ENCODE data around the gene PSTPIP2.
"Not testable (repeated sequence)": the region's sequence is repeated elsewhere in the genome, so short reads cannot be mapped to it uniquely, and the experiment has no call there.

Gene PSTPIP2

GRCh38 chr18:45997700-45998151 is 74.3 kb downstream of the PSTPIP2 start:
- Histone ChIP-seq H3K27me3 (ENCODE audit: control insufficient read depth in 2 of 2, insufficient read depth in 2 of 2, low read length in 2 of 2) (no peaks in the 10 kb centered on the region), H3K9ac (ENCODE audit: low read depth in 1 of 2, low read length in 2 of 2) (no peak overlapping the region), H3K4me3 (ENCODE audit: low read length in 2 of 2) (no peak overlapping the region), H3K9me3 (ENCODE audit: control insufficient read depth in 2 of 2, low read length in 2 of 2) (no peaks in the 10 kb centered on the region), H3K36me3 (ENCODE audit: control insufficient read depth in 2 of 2, insufficient read depth in 2 of 2, low read length in 2 of 2) (no peaks in the 10 kb centered on the region), H3K4me1 (ENCODE audit: control insufficient read depth in 2 of 2, insufficient read depth in 2 of 2, low read length in 2 of 2) (no peaks in the 10 kb centered on the region), H3K27ac (ENCODE audit: low read depth in 2 of 2, low read length in 2 of 2) (no peak overlapping the region)

- Histone ChIP-seq H3K36me3 (ENCODE audit: control insufficient read depth in 2 of 2, insufficient read depth in 2 of 2, low read length in 2 of 2) (no peaks in the 10 kb centered on the region), H3K9ac (ENCODE audit: low read depth in 1 of 2, low read length in 2 of 2) (no peak overlapping the region), H3K27me3 (ENCODE audit: control insufficient read depth in 2 of 2, insufficient read depth in 2 of 2, low read length in 2 of 2) (no peaks in the 10 kb centered on the region), H3K4me3 (ENCODE audit: low read length in 2 of 2) (no peak overlapping the region), H3K4me1 (ENCODE audit: control insufficient read depth in 2 of 2, insufficient read depth in 2 of 2, low read length in 2 of 2) (no peaks in the 10 kb centered on the region), H3K27ac (ENCODE audit: low read depth in 2 of 2, low read length in 2 of 2) (no peak overlapping the region), H3K9me3 (ENCODE audit: control insufficient read depth in 2 of 2, low read length in 2 of 2) (no peaks in the 10 kb centered on the region)
These were observed 76.6 kb downstream of the PSTPIP2 start for GRCh38 chr18:45995461-45995860.

GRCh38 chr18:45993438-45993837 is 78.6 kb downstream of the PSTPIP2 start:
- H3K4me3 ChIP-seq (ENCODE audit: low read length in 2 of 2), result no peak overlapping the region
- no peaks in the 10 kb centered on the region for H3K4me1 ChIP-seq (ENCODE audit: control insufficient read depth in 2 of 2, insufficient read depth in 2 of 2, low read length in 2 of 2)
- H3K36me3 ChIP-seq (ENCODE audit: control insufficient read depth in 2 of 2, insufficient read depth in 2 of 2, low read length in 2 of 2), result no peaks in the 10 kb centered on the region
- H3K27me3 ChIP-seq (ENCODE audit: control insufficient read depth in 2 of 2, insufficient read depth in 2 of 2, low read length in 2 of 2), result no peaks in the 10 kb centered on the region
- H3K27ac ChIP-seq (ENCODE audit: low read depth in 2 of 2, low read length in 2 of 2), result no peak overlapping the region
- no peaks in the 10 kb centered on the region for H3K9me3 ChIP-seq (ENCODE audit: control insufficient read depth in 2 of 2, low read length in 2 of 2)
- no peak overlapping the region for H3K9ac ChIP-seq (ENCODE audit: low read depth in 1 of 2, low read length in 2 of 2)

- not testable (repeated sequence) for H3K9ac ChIP-seq (ENCODE audit: low read depth in 1 of 2, low read length in 2 of 2); H3K4me3 ChIP-seq (ENCODE audit: low read length in 2 of 2); H3K9me3 ChIP-seq (ENCODE audit: control insufficient read depth in 2 of 2, low read length in 2 of 2); H3K36me3 ChIP-seq (ENCODE audit: control insufficient read depth in 2 of 2, insufficient read depth in 2 of 2, low read length in 2 of 2); H3K27ac ChIP-seq (ENCODE audit: low read depth in 2 of 2, low read length in 2 of 2); H3K27me3 ChIP-seq (ENCODE audit: control insufficient read depth in 2 of 2, insufficient read depth in 2 of 2, low read length in 2 of 2); H3K4me1 ChIP-seq (ENCODE audit: control insufficient read depth in 2 of 2, insufficient read depth in 2 of 2, low read length in 2 of 2)
These were observed 79.5 kb downstream of the PSTPIP2 start for GRCh38 chr18:45992527-45992926.

- Histone ChIP-seq H3K36me3 (ENCODE audit: control insufficient read depth in 2 of 2, insufficient read depth in 2 of 2, low read length in 2 of 2) (no peaks in the 10 kb centered on the region), H3K27ac (ENCODE audit: low read depth in 2 of 2, low read length in 2 of 2) (no peak overlapping the region), H3K27me3 (ENCODE audit: control insufficient read depth in 2 of 2, insufficient read depth in 2 of 2, low read length in 2 of 2) (no peaks in the 10 kb centered on the region), H3K4me3 (ENCODE audit: low read length in 2 of 2) (no peak overlapping the region), H3K4me1 (ENCODE audit: control insufficient read depth in 2 of 2, insufficient read depth in 2 of 2, low read length in 2 of 2) (no peaks in the 10 kb centered on the region), H3K9me3 (ENCODE audit: control insufficient read depth in 2 of 2, low read length in 2 of 2) (no peaks in the 10 kb centered on the region), H3K9ac (ENCODE audit: low read depth in 1 of 2, low read length in 2 of 2) (no peak overlapping the region)
These were observed 80.3 kb downstream of the PSTPIP2 start for GRCh38 chr18:45991788-45992187.

- Histone ChIP-seq H3K27ac (ENCODE audit: low read depth in 2 of 2, low read length in 2 of 2) (no peak overlapping the region), H3K27me3 (ENCODE audit: control insufficient read depth in 2 of 2, insufficient read depth in 2 of 2, low read length in 2 of 2) (no peaks in the 10 kb centered on the region), H3K4me3 (ENCODE audit: low read length in 2 of 2) (no peak overlapping the region), H3K36me3 (ENCODE audit: control insufficient read depth in 2 of 2, insufficient read depth in 2 of 2, low read length in 2 of 2) (no peaks in the 10 kb centered on the region), H3K9ac (ENCODE audit: low read depth in 1 of 2, low read length in 2 of 2) (no peak overlapping the region), H3K9me3 (ENCODE audit: control insufficient read depth in 2 of 2, low read length in 2 of 2) (no peaks in the 10 kb centered on the region), H3K4me1 (ENCODE audit: control insufficient read depth in 2 of 2, insufficient read depth in 2 of 2, low read length in 2 of 2) (peaks cover 0 to 4% of the 10 kb centered on the region in 2 donors)
These were observed 87.4 kb downstream of the PSTPIP2 start for GRCh38 chr18:45984546-45985235.

- Histone ChIP-seq H3K27me3 (ENCODE audit: control insufficient read depth in 2 of 2, insufficient read depth in 2 of 2, low read length in 2 of 2) (no peaks in the 10 kb centered on the region), H3K9ac (ENCODE audit: low read depth in 1 of 2, low read length in 2 of 2) (no peak overlapping the region), H3K4me3 (ENCODE audit: low read length in 2 of 2) (no peak overlapping the region), H3K4me1 (ENCODE audit: control insufficient read depth in 2 of 2, insufficient read depth in 2 of 2, low read length in 2 of 2) (peaks cover 0 to 4% of the 10 kb centered on the region in 2 donors), H3K9me3 (ENCODE audit: control insufficient read depth in 2 of 2, low read length in 2 of 2) (no peaks in the 10 kb centered on the region), H3K27ac (ENCODE audit: low read depth in 2 of 2, low read length in 2 of 2) (no peak overlapping the region), H3K36me3 (ENCODE audit: control insufficient read depth in 2 of 2, insufficient read depth in 2 of 2, low read length in 2 of 2) (no peaks in the 10 kb centered on the region)
These were observed 90.2 kb downstream of the PSTPIP2 start for GRCh38 chr18:45981821-45982220.

GRCh38 chr18:45980229-45980628 is 91.8 kb downstream of the PSTPIP2 start:
- Histone ChIP-seq H3K27me3 (ENCODE audit: control insufficient read depth in 2 of 2, insufficient read depth in 2 of 2, low read length in 2 of 2) (no peaks in the 10 kb centered on the region), H3K27ac (ENCODE audit: low read depth in 2 of 2, low read length in 2 of 2) (no peak overlapping the region), H3K4me3 (ENCODE audit: low read length in 2 of 2) (no peak overlapping the region), H3K36me3 (ENCODE audit: control insufficient read depth in 2 of 2, insufficient read depth in 2 of 2, low read length in 2 of 2) (no peaks in the 10 kb centered on the region), H3K4me1 (ENCODE audit: control insufficient read depth in 2 of 2, insufficient read depth in 2 of 2, low read length in 2 of 2) (peaks cover 0 to 4% of the 10 kb centered on the region in 2 donors), H3K9ac (ENCODE audit: low read depth in 1 of 2, low read length in 2 of 2) (no peak overlapping the region), H3K9me3 (ENCODE audit: control insufficient read depth in 2 of 2, low read length in 2 of 2) (no peaks in the 10 kb centered on the region)

- H3K27ac ChIP-seq (ENCODE audit: low read depth in 2 of 2, low read length in 2 of 2), result no peak overlapping the region
- H3K4me1 ChIP-seq (ENCODE audit: control insufficient read depth in 2 of 2, insufficient read depth in 2 of 2, low read length in 2 of 2), result peaks cover 0 to 8% of the 10 kb centered on the region in 2 donors
- no peak overlapping the region for H3K9ac ChIP-seq (ENCODE audit: low read depth in 1 of 2, low read length in 2 of 2)
- no peaks in the 10 kb centered on the region for H3K27me3 ChIP-seq (ENCODE audit: control insufficient read depth in 2 of 2, insufficient read depth in 2 of 2, low read length in 2 of 2)
- no peaks in the 10 kb centered on the region for H3K36me3 ChIP-seq (ENCODE audit: control insufficient read depth in 2 of 2, insufficient read depth in 2 of 2, low read length in 2 of 2)
- no peaks in the 10 kb centered on the region for H3K9me3 ChIP-seq (ENCODE audit: control insufficient read depth in 2 of 2, low read length in 2 of 2)
- H3K4me3 ChIP-seq (ENCODE audit: low read length in 2 of 2), result no peak overlapping the region
These were observed 94.0 kb downstream of the PSTPIP2 start for GRCh38 chr18:45978084-45978483.

GRCh38 chr18:45976974-45977373 is 95.1 kb downstream of the PSTPIP2 start:
- H3K9ac ChIP-seq (ENCODE audit: low read depth in 1 of 2, low read length in 2 of 2), result no peak overlapping the region
- H3K27ac ChIP-seq (ENCODE audit: low read depth in 2 of 2, low read length in 2 of 2), result no peak overlapping the region
- H3K4me1 ChIP-seq (ENCODE audit: control insufficient read depth in 2 of 2, insufficient read depth in 2 of 2, low read length in 2 of 2), result peaks cover 0 to 8% of the 10 kb centered on the region in 2 donors
- no peaks in the 10 kb centered on the region for H3K27me3 ChIP-seq (ENCODE audit: control insufficient read depth in 2 of 2, insufficient read depth in 2 of 2, low read length in 2 of 2)
- no peak overlapping the region for H3K4me3 ChIP-seq (ENCODE audit: low read length in 2 of 2)
- H3K36me3 ChIP-seq (ENCODE audit: control insufficient read depth in 2 of 2, insufficient read depth in 2 of 2, low read length in 2 of 2), result no peaks in the 10 kb centered on the region
- no peaks in the 10 kb centered on the region for H3K9me3 ChIP-seq (ENCODE audit: control insufficient read depth in 2 of 2, low read length in 2 of 2)

All from mucosa of rectum (tissue), 2 donors.